M059J (cell line): ENCODE results near the gene EXOC6B. TPM values are rescaled to one million over a fixed set of nuclear protein-coding genes. Genes with fewer than 3 reads are reported as not detected.
"Not testable (repeated sequence)": the region's sequence is repeated elsewhere in the genome, so short reads cannot be mapped to it uniquely, and the experiment has no call there.

Source experiments
- DNase-seq: peaks from one replicate; pipeline ENCODE4 v3.0.0-alpha.2; 2012; ENCODE audit warnings: low read depth
- total RNA-seq: library from RNA; depleted of rRNA; stranded (reverse); fragments of >200 nt; shearing (Covaris generic); gene quantifications from 2 replicates; pipeline ENCODE4 v1.2.3, GENCODE V29; 2014

The EXOC6B gene
- total RNA-seq, 1 experiment from 2014 or later: 18.5 TPM

- no peak for DNase-seq
These were observed 277.6 kb downstream of the EXOC6B start for GRCh38 chr2:72548081-72548764.

- DNase-seq: no peak
These were observed 280.0 kb downstream of the EXOC6B start for GRCh38 chr2:72545790-72546189.

GRCh38 chr2:72544554-72544953 is 281.3 kb downstream of the EXOC6B start:
- no peak for DNase-seq

GRCh38 chr2:72543497-72544216 is 282.2 kb downstream of the EXOC6B start:
- no peak for DNase-seq

GRCh38 chr2:72539071-72539552 is 286.7 kb downstream of the EXOC6B start:
- peak; percentile 71 for DNase-seq

GRCh38 chr2:72538486-72538885 is 287.3 kb downstream of the EXOC6B start:
- no peak for DNase-seq

GRCh38 chr2:72535586-72535985 is 290.2 kb downstream of the EXOC6B start:
- DNase-seq: not testable (repeated sequence)

- peak; percentile 67 for DNase-seq
These were observed 292.1 kb downstream of the EXOC6B start for GRCh38 chr2:72533765-72534164.

- no peak for DNase-seq
These were observed 298.4 kb downstream of the EXOC6B start for GRCh38 chr2:72527424-72527823.

- no peak for DNase-seq
These were observed 299.2 kb downstream of the EXOC6B start for GRCh38 chr2:72526623-72527022.

- no peak for DNase-seq
These were observed 301.8 kb downstream of the EXOC6B start for GRCh38 chr2:72524071-72524470.

GRCh38 chr2:72515696-72516095 is 310.1 kb downstream of the EXOC6B start:
- DNase-seq: peak; percentile 24

GRCh38 chr2:72513011-72513410 is 312.8 kb downstream of the EXOC6B start:
- no peak for DNase-seq

- no peak for DNase-seq
These were observed 313.5 kb downstream of the EXOC6B start for GRCh38 chr2:72512376-72512775.

- no peak for DNase-seq
These were observed 313.9 kb downstream of the EXOC6B start for GRCh38 chr2:72511906-72512305.

GRCh38 chr2:72497763-72498162 is 328.1 kb downstream of the EXOC6B start:
- no peak for DNase-seq

GRCh38 chr2:72496479-72496878 is 329.4 kb downstream of the EXOC6B start:
- no peak for DNase-seq

- no peak for DNase-seq
These were observed 331.4 kb downstream of the EXOC6B start for GRCh38 chr2:72494392-72494791.

- DNase-seq: not testable (repeated sequence)
These were observed 341.2 kb downstream of the EXOC6B start for GRCh38 chr2:72484622-72485021.

- DNase-seq: no peak
These were observed 342.5 kb downstream of the EXOC6B start for GRCh38 chr2:72483346-72483745.

- DNase-seq: no peak
These were observed 350.6 kb downstream of the EXOC6B start for GRCh38 chr2:72475246-72475645.

- peak; percentile 76 for DNase-seq
These were observed 367.9 kb downstream of the EXOC6B start for GRCh38 chr2:72457801-72458516.

- no peak for DNase-seq
These were observed 371.6 kb downstream of the EXOC6B start for GRCh38 chr2:72454189-72454588.
